HepG2 (cell line): ENCODE measurements around the gene DTWD2. TPM values are rescaled to one million over a fixed set of nuclear protein-coding genes. Genes with fewer than 3 reads are reported as not detected.

ENCODE experiments used
- DNMT3B ChIP-seq: conservative IDR thresholded peaks from 2 replicates; pipeline ENCODE4 v1.6.1; 2016; ENCODE audit warnings: missing biosample characterization, control low read depth
- LCORL ChIP-seq, 2 experiments: fragments of 450-650 bp in 1 of 2; sonication (generic) in 1 of 2; formaldehyde crosslinking in 1 of 2; IDR thresholded peaks; 2 replicates each; pipeline versions ENCODE4 v1.5.0 to v1.6.1; 2017 to 2020; ENCODE audit warnings: antibody characterized with exemption in 1 of 2, missing genetic modification reagents in 1 of 2
- MYC ChIP-seq: sonication (generic); formaldehyde crosslinking; IDR thresholded peaks from 2 replicates; pipeline ENCODE4 v1.9.0; 2021; ENCODE audit warnings: missing genetic modification reagents, borderline replicate concordance
- TEAD3 ChIP-seq: optimal IDR thresholded peaks from 2 replicates; pipeline ENCODE3; 2016; ENCODE audit warnings: borderline replicate concordance
- ZNF12 ChIP-seq: sonication (generic); formaldehyde crosslinking; IDR thresholded peaks from 2 replicates; pipeline ENCODE4 v1.5.0; 2020; ENCODE audit warnings: missing genetic modification reagents
- ZNF124 ChIP-seq: sonication (generic); formaldehyde crosslinking; IDR thresholded peaks from 2 replicates; pipeline ENCODE4 v1.4.0; 2020; ENCODE audit warnings: missing genetic modification reagents
- ZNF20 ChIP-seq: sonication (generic); formaldehyde crosslinking; IDR thresholded peaks from 2 replicates; pipeline ENCODE4 v1.4.0; 2020; ENCODE audit warnings: mild to moderate bottlenecking, moderate library complexity, missing genetic modification reagents
- ZNF234 ChIP-seq: sonication (generic); formaldehyde crosslinking; conservative IDR thresholded peaks from 2 replicates; pipeline ENCODE4 v1.5.1; 2020; ENCODE audit warnings: mild to moderate bottlenecking, missing genetic modification reagents
- ZNF468 ChIP-seq: sonication (generic); formaldehyde crosslinking; IDR thresholded peaks from 2 replicates; pipeline ENCODE4 v1.8.0; 2022; ENCODE audit warnings: mild to moderate bottlenecking, moderate library complexity, missing genetic modification reagents
- ZNF543 ChIP-seq: sonication (generic); formaldehyde crosslinking; IDR thresholded peaks from 2 replicates; pipeline ENCODE4 v1.4.0; 2020; ENCODE audit warnings: mild to moderate bottlenecking, missing genetic modification reagents
- ZNF709 ChIP-seq: sonication (generic); formaldehyde crosslinking; IDR thresholded peaks from 2 replicates; pipeline ENCODE4 v1.5.0; 2020; ENCODE audit warnings: mild to moderate bottlenecking, missing genetic modification reagents
- ZNF841 ChIP-seq: sonication (generic); formaldehyde crosslinking; IDR thresholded peaks from 2 replicates; pipeline ENCODE4 v1.8.1; 2023; ENCODE audit warnings: missing genetic modification reagents, borderline replicate concordance
- ZSCAN30 ChIP-seq: sonication (generic); formaldehyde crosslinking; IDR thresholded peaks from 2 replicates; pipeline ENCODE4 v1.5.0; 2020; ENCODE audit warnings: mild to moderate bottlenecking, missing genetic modification reagents
- polyA plus RNA-seq, 8 experiments: library from polyadenylated mRNA; depleted of rRNA in 3 of 8; stranded (reverse) in 7 of 8; unstranded in 1 of 8; fragments of >200 nt; fragmentation: Illumina TruSeq in 4 of 8; extraction: Trizol in 4 of 8; gene quantifications; 2 replicates each; pipeline versions ENCODE4 v1.2.1 to v1.2.3, GENCODE V29; 2011 to 2016; ENCODE audit warnings: low read depth in 4 of 8, missing spikeins in 1 of 8, mixed read lengths in 1 of 8; ENCODE audit not compliant: insufficient read depth in 1 of 8
- total RNA-seq, 5 experiments: library from RNA; depleted of rRNA; stranded (reverse); fragments of >200 nt; fragmentation: Illumina TruSeq; extraction: Trizol; gene quantifications; 2 replicates each; pipeline ENCODE4 v1.2.3, GENCODE V29; 2016; ENCODE audit warnings: low read depth in 1 of 5
- TF ChIP-seq, protein P1 (sequence below), 2 experiments: IDR thresholded peaks; 2 replicates each; pipeline ENCODE4 v1.6.1; 2011 to 2012; ENCODE audit warnings: low read length in 2 of 2, borderline replicate concordance in 1 of 2, low read depth in 1 of 2, mild to moderate bottlenecking in 1 of 2, moderate library complexity in 1 of 2
- TF ChIP-seq, protein P2 (sequence below): IDR thresholded peaks from 2 replicates; pipeline ENCODE4 v1.6.1; 2016; ENCODE audit warnings: low read depth, control low read depth
- TF ChIP-seq, protein P3 (sequence below): sonication (generic); formaldehyde crosslinking; IDR thresholded peaks from 2 replicates; pipeline ENCODE4 v1.8.0; 2023; ENCODE audit warnings: mild to moderate bottlenecking, missing genetic modification reagents
- TF ChIP-seq, protein P4 (sequence below): sonication (generic); formaldehyde crosslinking; IDR thresholded peaks from 2 replicates; pipeline ENCODE4 v1.4.0; 2020; ENCODE audit warnings: missing genetic modification reagents
- TF ChIP-seq, protein P5 (sequence below): sonication (generic); formaldehyde crosslinking; IDR thresholded peaks from 2 replicates; pipeline ENCODE4 v1.8.0; 2022; ENCODE audit warnings: mild to moderate bottlenecking, missing genetic modification reagents
- TF ChIP-seq, protein P6 (sequence below): sonication (generic); formaldehyde crosslinking; IDR thresholded peaks from 2 replicates; pipeline ENCODE4 v1.5.0; 2020; ENCODE audit warnings: missing genetic modification reagents

DTWD2 gene
- total and polyA plus RNA-seq, 2 of the 13 experiments (the other 11 are each of a cell fraction or from before 2014, with no cell fraction given) = 1.6 to 6.0 TPM

DNA sequence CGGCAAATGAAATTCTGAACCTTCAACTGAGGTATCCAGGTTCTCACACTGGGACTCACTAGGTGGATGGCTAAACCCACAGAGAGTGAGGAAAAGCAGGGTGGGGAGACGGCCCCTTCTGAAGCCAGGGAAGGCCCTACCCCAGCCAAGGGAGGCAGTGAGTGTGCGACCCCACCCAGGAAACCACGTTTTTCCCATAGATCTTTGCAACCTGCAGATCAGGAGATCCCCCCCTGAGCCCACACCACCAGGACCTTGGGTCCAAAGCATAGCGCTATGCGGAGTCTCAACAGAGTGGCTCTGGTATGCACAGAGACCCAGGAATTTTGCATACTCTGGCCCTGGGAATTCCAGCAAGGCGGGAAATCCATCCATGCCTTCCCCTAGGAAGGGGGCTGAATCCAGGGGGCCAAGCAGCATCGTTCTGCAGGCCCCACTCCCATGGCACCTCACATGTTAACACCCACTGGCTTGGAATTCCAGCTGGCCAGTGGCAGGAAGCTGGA lies 19.9 kb downstream of the DTWD2 start (continued):
- no peak for TF ChIP-seq ZNF709 (CRISPR knock-in tag)
- TF ChIP-seq, protein P1, sequence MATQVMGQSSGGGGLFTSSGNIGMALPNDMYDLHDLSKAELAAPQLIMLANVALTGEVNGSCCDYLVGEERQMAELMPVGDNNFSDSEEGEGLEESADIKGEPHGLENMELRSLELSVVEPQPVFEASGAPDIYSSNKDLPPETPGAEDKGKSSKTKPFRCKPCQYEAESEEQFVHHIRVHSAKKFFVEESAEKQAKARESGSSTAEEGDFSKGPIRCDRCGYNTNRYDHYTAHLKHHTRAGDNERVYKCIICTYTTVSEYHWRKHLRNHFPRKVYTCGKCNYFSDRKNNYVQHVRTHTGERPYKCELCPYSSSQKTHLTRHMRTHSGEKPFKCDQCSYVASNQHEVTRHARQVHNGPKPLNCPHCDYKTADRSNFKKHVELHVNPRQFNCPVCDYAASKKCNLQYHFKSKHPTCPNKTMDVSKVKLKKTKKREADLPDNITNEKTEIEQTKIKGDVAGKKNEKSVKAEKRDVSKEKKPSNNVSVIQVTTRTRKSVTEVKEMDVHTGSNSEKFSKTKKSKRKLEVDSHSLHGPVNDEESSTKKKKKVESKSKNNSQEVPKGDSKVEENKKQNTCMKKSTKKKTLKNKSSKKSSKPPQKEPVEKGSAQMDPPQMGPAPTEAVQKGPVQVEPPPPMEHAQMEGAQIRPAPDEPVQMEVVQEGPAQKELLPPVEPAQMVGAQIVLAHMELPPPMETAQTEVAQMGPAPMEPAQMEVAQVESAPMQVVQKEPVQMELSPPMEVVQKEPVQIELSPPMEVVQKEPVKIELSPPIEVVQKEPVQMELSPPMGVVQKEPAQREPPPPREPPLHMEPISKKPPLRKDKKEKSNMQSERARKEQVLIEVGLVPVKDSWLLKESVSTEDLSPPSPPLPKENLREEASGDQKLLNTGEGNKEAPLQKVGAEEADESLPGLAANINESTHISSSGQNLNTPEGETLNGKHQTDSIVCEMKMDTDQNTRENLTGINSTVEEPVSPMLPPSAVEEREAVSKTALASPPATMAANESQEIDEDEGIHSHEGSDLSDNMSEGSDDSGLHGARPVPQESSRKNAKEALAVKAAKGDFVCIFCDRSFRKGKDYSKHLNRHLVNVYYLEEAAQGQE (IDR thresholded peaks at IDR 0.05; ENCODE audit: borderline replicate concordance in 1 of 2, low read depth in 1 of 2, low read length in 2 of 2) = no peak
- TF ChIP-seq DNMT3B (CRISPR knock-in tag) = no peak
- no peak for TF ChIP-seq LCORL (IDR thresholded peaks at IDR 0.05)
- TF ChIP-seq LCORL (CRISPR knock-in tag; IDR thresholded peaks at IDR 0.05) = peak; percentile 50
- TF ChIP-seq, protein P2, sequence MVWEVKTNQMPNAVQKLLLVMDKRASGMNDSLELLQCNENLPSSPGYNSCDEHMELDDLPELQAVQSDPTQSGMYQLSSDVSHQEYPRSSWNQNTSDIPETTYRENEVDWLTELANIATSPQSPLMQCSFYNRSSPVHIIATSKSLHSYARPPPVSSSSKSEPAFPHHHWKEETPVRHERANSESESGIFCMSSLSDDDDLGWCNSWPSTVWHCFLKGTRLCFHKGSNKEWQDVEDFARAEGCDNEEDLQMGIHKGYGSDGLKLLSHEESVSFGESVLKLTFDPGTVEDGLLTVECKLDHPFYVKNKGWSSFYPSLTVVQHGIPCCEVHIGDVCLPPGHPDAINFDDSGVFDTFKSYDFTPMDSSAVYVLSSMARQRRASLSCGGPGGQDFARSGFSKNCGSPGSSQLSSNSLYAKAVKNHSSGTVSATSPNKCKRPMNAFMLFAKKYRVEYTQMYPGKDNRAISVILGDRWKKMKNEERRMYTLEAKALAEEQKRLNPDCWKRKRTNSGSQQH (CRISPR knock-in tag) = no peak
- no peak for TF ChIP-seq ZNF543 (CRISPR knock-in tag)
- TF ChIP-seq, protein P3, sequence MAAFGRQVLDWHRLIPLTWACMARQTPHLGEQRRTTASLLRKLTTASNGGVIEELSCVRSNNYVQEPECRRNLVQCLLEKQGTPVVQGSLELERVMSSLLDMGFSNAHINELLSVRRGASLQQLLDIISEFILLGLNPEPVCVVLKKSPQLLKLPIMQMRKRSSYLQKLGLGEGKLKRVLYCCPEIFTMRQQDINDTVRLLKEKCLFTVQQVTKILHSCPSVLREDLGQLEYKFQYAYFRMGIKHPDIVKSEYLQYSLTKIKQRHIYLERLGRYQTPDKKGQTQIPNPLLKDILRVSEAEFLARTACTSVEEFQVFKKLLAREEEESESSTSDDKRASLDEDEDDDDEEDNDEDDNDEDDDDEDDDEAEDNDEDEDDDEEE (CRISPR knock-in tag) = peak; percentile 67; the same call in 1 of the 2 replicates
- TF ChIP-seq ZSCAN30 = no peak
- TF ChIP-seq, protein P4, sequence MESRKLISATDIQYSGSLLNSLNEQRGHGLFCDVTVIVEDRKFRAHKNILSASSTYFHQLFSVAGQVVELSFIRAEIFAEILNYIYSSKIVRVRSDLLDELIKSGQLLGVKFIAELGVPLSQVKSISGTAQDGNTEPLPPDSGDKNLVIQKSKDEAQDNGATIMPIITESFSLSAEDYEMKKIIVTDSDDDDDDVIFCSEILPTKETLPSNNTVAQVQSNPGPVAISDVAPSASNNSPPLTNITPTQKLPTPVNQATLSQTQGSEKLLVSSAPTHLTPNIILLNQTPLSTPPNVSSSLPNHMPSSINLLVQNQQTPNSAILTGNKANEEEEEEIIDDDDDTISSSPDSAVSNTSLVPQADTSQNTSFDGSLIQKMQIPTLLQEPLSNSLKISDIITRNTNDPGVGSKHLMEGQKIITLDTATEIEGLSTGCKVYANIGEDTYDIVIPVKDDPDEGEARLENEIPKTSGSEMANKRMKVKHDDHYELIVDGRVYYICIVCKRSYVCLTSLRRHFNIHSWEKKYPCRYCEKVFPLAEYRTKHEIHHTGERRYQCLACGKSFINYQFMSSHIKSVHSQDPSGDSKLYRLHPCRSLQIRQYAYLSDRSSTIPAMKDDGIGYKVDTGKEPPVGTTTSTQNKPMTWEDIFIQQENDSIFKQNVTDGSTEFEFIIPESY (CRISPR knock-in tag) = peak; percentile 59; the same call in 1 of the 2 replicates
- TF ChIP-seq ZNF234 (CRISPR knock-in tag) = no peak
- no peak for TF ChIP-seq ZNF12 (CRISPR knock-in tag)
- TF ChIP-seq ZNF841 (CRISPR knock-in tag) = no peak
- TF ChIP-seq MYC = no peak; the same call in 1 of the 2 replicates
- TF ChIP-seq ZNF124 = no peak
- TF ChIP-seq, protein P5, sequence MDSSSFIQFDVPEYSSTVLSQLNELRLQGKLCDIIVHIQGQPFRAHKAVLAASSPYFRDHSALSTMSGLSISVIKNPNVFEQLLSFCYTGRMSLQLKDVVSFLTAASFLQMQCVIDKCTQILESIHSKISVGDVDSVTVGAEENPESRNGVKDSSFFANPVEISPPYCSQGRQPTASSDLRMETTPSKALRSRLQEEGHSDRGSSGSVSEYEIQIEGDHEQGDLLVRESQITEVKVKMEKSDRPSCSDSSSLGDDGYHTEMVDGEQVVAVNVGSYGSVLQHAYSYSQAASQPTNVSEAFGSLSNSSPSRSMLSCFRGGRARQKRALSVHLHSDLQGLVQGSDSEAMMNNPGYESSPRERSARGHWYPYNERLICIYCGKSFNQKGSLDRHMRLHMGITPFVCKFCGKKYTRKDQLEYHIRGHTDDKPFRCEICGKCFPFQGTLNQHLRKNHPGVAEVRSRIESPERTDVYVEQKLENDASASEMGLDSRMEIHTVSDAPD = no peak
- TF ChIP-seq, protein P6, sequence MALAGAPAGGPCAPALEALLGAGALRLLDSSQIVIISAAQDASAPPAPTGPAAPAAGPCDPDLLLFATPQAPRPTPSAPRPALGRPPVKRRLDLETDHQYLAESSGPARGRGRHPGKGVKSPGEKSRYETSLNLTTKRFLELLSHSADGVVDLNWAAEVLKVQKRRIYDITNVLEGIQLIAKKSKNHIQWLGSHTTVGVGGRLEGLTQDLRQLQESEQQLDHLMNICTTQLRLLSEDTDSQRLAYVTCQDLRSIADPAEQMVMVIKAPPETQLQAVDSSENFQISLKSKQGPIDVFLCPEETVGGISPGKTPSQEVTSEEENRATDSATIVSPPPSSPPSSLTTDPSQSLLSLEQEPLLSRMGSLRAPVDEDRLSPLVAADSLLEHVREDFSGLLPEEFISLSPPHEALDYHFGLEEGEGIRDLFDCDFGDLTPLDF (CRISPR knock-in tag) = 0 out of 2 replicates have a peak, but pooled peaks have one; percentile 45
- TF ChIP-seq ZNF468 (CRISPR knock-in tag) = no peak
- peak; percentile 71 for TF ChIP-seq TEAD3 (CRISPR knock-in tag)
- no peak for TF ChIP-seq ZNF20 (CRISPR knock-in tag)
